Thyroid gland (tissue), 4 donors: ENCODE results near the gene WWP2. TPM values are rescaled to one million over a fixed set of nuclear protein-coding genes. Genes with fewer than 3 reads are reported as not detected.
"Not testable (repeated sequence)": the region's sequence is repeated elsewhere in the genome, so short reads cannot be mapped to it uniquely, and the experiment has no call there.

Experiments used
- DNase-seq, 2 donors: peaks; one replicate each; pipeline ENCODE4 v3.0.0-alpha.2; 2019
- H3K27ac ChIP-seq, 3 donors: fragments of 200-600 bp; sonication (generic); 1 replicate in 2 of 3; 2 replicates in 1 of 3; pipeline ENCODE4 v1.5.1; 2016 to 2019; ENCODE audit warnings: mild to moderate bottlenecking in 1 of 3, moderate library complexity in 1 of 3
- H3K27me3 ChIP-seq: fragments of 200-600 bp; sonication (generic); one replicate; pipeline ENCODE4 v1.5.1; 2019
- H3K36me3 ChIP-seq, 2 donors: fragments of 200-600 bp; sonication (generic); one replicate each; pipeline ENCODE4 v1.5.1; 2016 to 2019
- H3K4me1 ChIP-seq, 2 donors: fragments of 200-600 bp; sonication (generic); one replicate each; pipeline ENCODE4 v1.5.1; 2017 to 2019
- H3K4me3 ChIP-seq, 3 donors: fragments of 200-600 bp; sonication (generic); replicated peaks in 1 of 3; 1 replicate in 2 of 3; 2 replicates in 1 of 3; pipeline ENCODE4 v1.5.1; 2016; ENCODE audit warnings: mild to moderate bottlenecking in 1 of 3
- H3K9me3 ChIP-seq: fragments of 200-600 bp; sonication (generic); one replicate; pipeline ENCODE4 v1.5.1; 2017
- CTCF ChIP-seq, 6 experiments: fragments of 200-600 bp in 3 of 6; fragments of 450-650 bp in 3 of 6; sonication (generic) in 3 of 6; IDR thresholded peaks; one replicate each; pipeline ENCODE4 v1.5.1; 2016 to 2019; ENCODE audit warnings: antibody characterized with exemption in 6 of 6, mild to moderate bottlenecking in 2 of 6, inconsistent platforms in 1 of 6, moderate library complexity in 1 of 6
- POLR2A ChIP-seq, 2 donors: fragments of 450-650 bp; IDR thresholded peaks; one replicate each; pipeline ENCODE4 v1.6.1; 2017; ENCODE audit warnings: antibody characterized with exemption in 2 of 2, mild to moderate bottlenecking in 2 of 2, moderate library complexity in 1 of 2
- WGBS, 2 donors: methylation state at CpG; one replicate each; pipeline ENCODE4 v1.1.5; 2017; 5-methylcytosine and 5-hydroxymethylcytosine counted together
- intact Hi-C: fragments of 100-400 bp; cut with DNase I; formaldehyde crosslinking; loops from one replicate; pipeline ENCODE4 v1.15.1; 2023
- total RNA-seq, 4 donors: library from RNA; depleted of rRNA; stranded (reverse); fragments of >200 nt; gene quantifications; one replicate each; pipeline ENCODE4 v1.2.3, GENCODE V29; 2016

Gene WWP2
- total RNA-seq, 4 donors from 2014 or later = 35.9 to 72.1 (median 47.7) TPM

GRCh38 chr16:69775563-69775962 lies 13.4 kb downstream of the WWP2 start:
- Histone ChIP-seq H3K27ac (no peak overlapping the region), H3K36me3 (no peaks in the 10 kb centered on the region), H3K9me3 (no peaks in the 10 kb centered on the region), H3K27me3 (no peaks in the 10 kb centered on the region), H3K4me3 (no peak overlapping the region), H3K4me1 (peaks cover 14 to 28% of the 10 kb centered on the region in 2 donors)
- TF ChIP-seq POLR2A (IDR thresholded peaks at IDR 0.05) = no peak
- no peak for TF ChIP-seq CTCF (IDR thresholded peaks at IDR 0.05)
- intact Hi-C loops = no loop called here
- DNase-seq = no peak

GRCh38 chr16:69779724-69780123 lies 17.6 kb downstream of the WWP2 start:
- H3K27me3 ChIP-seq = no peaks in the 10 kb centered on the region
- 90 to 93% methylated on average over 2 of the region's 2 CpGs for WGBS, 2 donors
- TF ChIP-seq CTCF (IDR thresholded peaks at IDR 0.05) = no peak
- no peak for TF ChIP-seq POLR2A (IDR thresholded peaks at IDR 0.05)
- no peaks in the 10 kb centered on the region for H3K36me3 ChIP-seq
- no peak overlapping the region for H3K4me3 ChIP-seq
- H3K4me1 ChIP-seq = no peaks in the 10 kb centered on the region
- intact Hi-C loops = no loop called here
- H3K9me3 ChIP-seq = no peaks in the 10 kb centered on the region
- H3K27ac ChIP-seq = no peak overlapping the region
- DNase-seq = no peak

GRCh38 chr16:69781118-69781517 lies 19.0 kb downstream of the WWP2 start:
- no peak overlapping the region for H3K4me3 ChIP-seq
- no peaks in the 10 kb centered on the region for H3K27me3 ChIP-seq
- DNase-seq = no peak
- H3K36me3 ChIP-seq = no peaks in the 10 kb centered on the region
- intact Hi-C loops = no loop called here
- no peaks in the 10 kb centered on the region for H3K4me1 ChIP-seq
- H3K27ac ChIP-seq = no peak overlapping the region
- no peaks in the 10 kb centered on the region for H3K9me3 ChIP-seq
- 78 to 86% methylated on average over 3 of the region's 3 CpGs for WGBS, 2 donors
- TF ChIP-seq POLR2A (IDR thresholded peaks at IDR 0.05) (no peak), CTCF (IDR thresholded peaks at IDR 0.05) (no peak)

- H3K27ac ChIP-seq = no peak overlapping the region
- WGBS, 2 donors = 84% methylated on average over 6 of the region's 6 CpGs
- H3K36me3 ChIP-seq = peaks cover 8 to 9% of the 10 kb centered on the region in 2 donors
- intact Hi-C loops = no loop called here
- H3K4me1 ChIP-seq = no peaks in the 10 kb centered on the region
- no peaks in the 10 kb centered on the region for H3K9me3 ChIP-seq
- no peak for DNase-seq
- H3K4me3 ChIP-seq = no peak overlapping the region
- no peaks in the 10 kb centered on the region for H3K27me3 ChIP-seq
- TF ChIP-seq POLR2A (IDR thresholded peaks at IDR 0.05) (no peak), CTCF (IDR thresholded peaks at IDR 0.05) (no peak)
Observed at GRCh38 chr16:69784586-69784985, 22.5 kb downstream of the WWP2 start.

- TF ChIP-seq POLR2A (IDR thresholded peaks at IDR 0.05) (no peak), CTCF (IDR thresholded peaks at IDR 0.05) (no peak)
- Histone ChIP-seq H3K9me3 (no peaks in the 10 kb centered on the region), H3K4me1 (no peaks in the 10 kb centered on the region), H3K4me3 (no peak overlapping the region), H3K36me3 (peaks cover 8 to 9% of the 10 kb centered on the region in 2 donors), H3K27me3 (no peaks in the 10 kb centered on the region), H3K27ac (no peak overlapping the region)
- intact Hi-C loops = no loop called here
- DNase-seq = no peak
- WGBS, 2 donors = 94 to 97% methylated on average over 4 of the region's 4 CpGs
Observed at GRCh38 chr16:69787883-69788282, 25.8 kb downstream of the WWP2 start.

GRCh38 chr16:69791391-69791847 lies 29.3 kb downstream of the WWP2 start:
- intact Hi-C loops = not testable (repeated sequence)
- 95 to 96% methylated on average over 6 of the region's 6 CpGs for WGBS, 2 donors

More at GRCh38 chr16:69791391-69791847, 29.3 kb downstream of the WWP2 start:
- H3K27me3 ChIP-seq, H3K9me3 ChIP-seq, H3K36me3 ChIP-seq, H3K27ac ChIP-seq, DNase-seq, H3K4me3 ChIP-seq, H3K4me1 ChIP-seq: not testable (repeated sequence)
